Measurements from ENCODE around the gene MXD4.

The MXD4 gene

DNA sequence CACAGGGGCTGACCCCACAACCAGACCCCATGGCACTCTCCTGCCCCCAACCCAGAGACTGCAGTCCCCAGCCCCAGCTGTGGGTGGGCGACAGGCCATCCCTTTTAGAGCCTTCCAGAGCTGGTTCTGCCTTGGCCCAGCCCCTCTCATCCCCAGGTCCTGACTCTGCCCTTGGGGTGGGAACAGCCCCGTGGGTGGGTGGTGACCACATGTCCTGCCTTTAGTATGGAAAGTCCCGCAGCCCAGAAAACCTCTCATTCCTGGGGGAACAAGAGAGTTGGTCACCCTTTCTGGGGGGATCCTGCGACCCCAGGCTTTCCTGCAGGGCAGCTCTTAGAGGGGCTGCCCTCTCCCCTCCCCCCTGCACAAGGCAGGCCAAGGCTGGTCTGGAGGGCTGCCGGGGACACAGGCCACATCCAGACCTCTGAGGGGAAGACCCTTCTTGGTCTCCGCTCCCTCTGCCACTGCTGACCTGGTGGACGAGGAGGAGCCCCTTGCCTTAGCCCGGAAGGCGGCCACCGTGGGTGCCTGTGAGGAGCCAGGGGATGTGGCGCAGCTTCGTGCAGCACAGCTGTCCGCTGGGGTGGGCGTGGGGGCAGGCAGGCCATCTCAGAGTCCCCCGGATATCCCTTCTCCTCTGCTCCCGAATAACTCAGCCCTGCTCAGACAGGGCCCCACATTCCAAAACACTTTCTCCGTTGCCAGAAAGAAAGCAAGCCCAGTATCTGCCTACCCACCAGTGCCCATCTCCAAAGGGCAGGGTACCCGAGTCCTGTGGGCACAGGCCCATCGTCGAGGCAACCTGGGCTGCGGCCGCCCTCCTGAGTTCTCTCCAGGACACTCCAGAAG lies 6.7 kb upstream of the MXD4 start:
- Histone ChIP-seq H3K36me3 (ENCODE audit: control insufficient read depth, insufficient read depth, low read length) (no peaks in the 10 kb centered on the region), H3K27ac (ENCODE audit: insufficient read depth, low read depth, low read length, poor library complexity, severe bottlenecking) (no peak overlapping the region), H3K4me1 (ENCODE audit: control insufficient read depth, insufficient read depth, low read length) (peaks cover 22% of the 10 kb centered on the region), H3K27me3 (ENCODE audit: control insufficient read depth, insufficient read depth, low read length, poor library complexity, severe bottlenecking) (no peaks in the 10 kb centered on the region), H3K9me3 (ENCODE audit: control insufficient read depth, low read length) (no peaks in the 10 kb centered on the region), H3K4me3 (ENCODE audit: insufficient read depth, low read depth, low read length) (no peak overlapping the region)
- 82 to 86% methylated on average over 22 of the region's 22 CpGs for WGBS, 2 experiments

DNA sequence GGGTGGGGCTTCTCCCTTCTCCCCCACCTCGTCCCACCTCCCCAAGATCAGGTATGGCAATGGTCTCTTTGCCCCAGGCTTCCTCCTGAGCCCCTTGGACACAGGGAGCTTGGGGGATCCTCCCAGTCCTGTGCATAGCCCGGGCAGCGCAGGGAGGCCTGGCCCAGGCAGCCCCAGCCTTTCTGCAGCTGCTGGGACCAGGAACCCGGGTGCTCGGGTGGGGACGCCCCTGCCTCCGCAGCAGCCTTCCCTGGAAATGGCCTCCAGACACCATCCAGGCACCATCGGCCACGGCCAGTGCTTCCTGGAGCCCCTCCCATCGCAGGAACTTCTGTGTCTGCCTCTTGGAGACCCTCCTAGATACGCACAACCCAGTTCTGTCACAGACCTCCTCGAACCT lies 5.9 kb upstream of the MXD4 start:
- Histone ChIP-seq H3K9me3 (ENCODE audit: control insufficient read depth, low read length) (no peaks in the 10 kb centered on the region), H3K27me3 (ENCODE audit: control insufficient read depth, insufficient read depth, low read length, poor library complexity, severe bottlenecking) (no peaks in the 10 kb centered on the region), H3K27ac (ENCODE audit: insufficient read depth, low read depth, low read length, poor library complexity, severe bottlenecking) (no peak overlapping the region), H3K4me1 (ENCODE audit: control insufficient read depth, insufficient read depth, low read length) (peaks cover 28% of the 10 kb centered on the region), H3K36me3 (ENCODE audit: control insufficient read depth, insufficient read depth, low read length) (no peaks in the 10 kb centered on the region), H3K4me3 (ENCODE audit: insufficient read depth, low read depth, low read length) (no peak overlapping the region)
- 91 to 92% methylated on average over 12 of the region's 12 CpGs for WGBS, 2 experiments

- Histone ChIP-seq H3K27me3 (ENCODE audit: control insufficient read depth, insufficient read depth, low read length, poor library complexity, severe bottlenecking) (no peaks in the 10 kb centered on the region), H3K27ac (ENCODE audit: insufficient read depth, low read depth, low read length, poor library complexity, severe bottlenecking) (no peak overlapping the region), H3K4me1 (ENCODE audit: control insufficient read depth, insufficient read depth, low read length) (peaks cover 28% of the 10 kb centered on the region), H3K36me3 (ENCODE audit: control insufficient read depth, insufficient read depth, low read length) (no peaks in the 10 kb centered on the region), H3K4me3 (ENCODE audit: insufficient read depth, low read depth, low read length) (no peak overlapping the region), H3K9me3 (ENCODE audit: control insufficient read depth, low read length) (no peaks in the 10 kb centered on the region)
- 86 to 91% methylated on average over 18 of the region's 18 CpGs for WGBS, 2 experiments
These were observed 5.5 kb upstream of the MXD4 start for GRCh38 chr4:2267320-2267811.

- Histone ChIP-seq H3K27me3 (ENCODE audit: control insufficient read depth, insufficient read depth, low read length, poor library complexity, severe bottlenecking) (no peaks in the 10 kb centered on the region), H3K36me3 (ENCODE audit: control insufficient read depth, insufficient read depth, low read length) (no peaks in the 10 kb centered on the region), H3K9me3 (ENCODE audit: control insufficient read depth, low read length) (no peaks in the 10 kb centered on the region), H3K4me1 (ENCODE audit: control insufficient read depth, insufficient read depth, low read length) (peaks cover 28% of the 10 kb centered on the region), H3K4me3 (ENCODE audit: insufficient read depth, low read depth, low read length) (no peak overlapping the region), H3K27ac (ENCODE audit: insufficient read depth, low read depth, low read length, poor library complexity, severe bottlenecking) (no peak overlapping the region)
- WGBS, 2 experiments, result 92% methylated on average over 5 of the region's 5 CpGs
These were observed 4.9 kb upstream of the MXD4 start for GRCh38 chr4:2266821-2267220.

DNA sequence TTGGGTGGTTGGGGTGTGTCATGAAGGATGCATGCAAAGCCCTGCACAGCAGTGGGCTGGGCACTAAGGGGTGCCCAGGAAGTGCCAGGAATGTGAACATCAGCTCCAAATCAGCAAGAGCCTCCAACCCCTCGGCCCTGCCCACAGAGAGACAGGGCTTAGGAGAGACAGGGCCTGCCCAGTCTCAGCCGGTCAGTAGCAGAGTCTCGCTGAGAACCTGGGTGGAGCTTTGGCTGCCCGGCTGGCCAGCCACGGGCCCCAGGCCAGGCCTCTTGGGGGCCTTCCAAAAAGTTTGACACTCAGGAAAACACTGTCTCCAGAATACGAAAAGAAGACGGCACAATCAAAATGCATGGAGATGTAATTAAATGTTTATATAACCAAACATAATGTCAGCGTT lies 4.3 kb upstream of the MXD4 start:
- 80% methylated on average over 5 to 8 of the region's 8 CpGs for WGBS, 2 experiments
- no peaks in the 10 kb centered on the region for H3K27me3 ChIP-seq (ENCODE audit: control insufficient read depth, insufficient read depth, low read length, poor library complexity, severe bottlenecking)
- no peaks in the 10 kb centered on the region for H3K9me3 ChIP-seq (ENCODE audit: control insufficient read depth, low read length)
- H3K36me3 ChIP-seq (ENCODE audit: control insufficient read depth, insufficient read depth, low read length), result no peaks in the 10 kb centered on the region
- no peak overlapping the region for H3K4me3 ChIP-seq (ENCODE audit: insufficient read depth, low read depth, low read length)
- peaks cover 28% of the 10 kb centered on the region for H3K4me1 ChIP-seq (ENCODE audit: control insufficient read depth, insufficient read depth, low read length)
- no peak overlapping the region for H3K27ac ChIP-seq (ENCODE audit: insufficient read depth, low read depth, low read length, poor library complexity, severe bottlenecking)

- H3K36me3 ChIP-seq (ENCODE audit: control insufficient read depth, insufficient read depth, low read length), result no peaks in the 10 kb centered on the region
- H3K27ac ChIP-seq (ENCODE audit: insufficient read depth, low read depth, low read length, poor library complexity, severe bottlenecking), result no peak overlapping the region
- WGBS, 2 experiments, result 93% methylated on average over 19 of the region's 19 CpGs
- H3K27me3 ChIP-seq (ENCODE audit: control insufficient read depth, insufficient read depth, low read length, poor library complexity, severe bottlenecking), result no peaks in the 10 kb centered on the region
- H3K9me3 ChIP-seq (ENCODE audit: control insufficient read depth, low read length), result no peaks in the 10 kb centered on the region
- no peak overlapping the region for H3K4me3 ChIP-seq (ENCODE audit: insufficient read depth, low read depth, low read length)
- peaks cover 31% of the 10 kb centered on the region for H3K4me1 ChIP-seq (ENCODE audit: control insufficient read depth, insufficient read depth, low read length)
These were observed 3.5 kb upstream of the MXD4 start for GRCh38 chr4:2265113-2266110.

- Histone ChIP-seq H3K9me3 (ENCODE audit: control insufficient read depth, low read length) (no peaks in the 10 kb centered on the region), H3K4me1 (ENCODE audit: control insufficient read depth, insufficient read depth, low read length) (peaks cover 36% of the 10 kb centered on the region), H3K36me3 (ENCODE audit: control insufficient read depth, insufficient read depth, low read length) (no peaks in the 10 kb centered on the region), H3K27ac (ENCODE audit: insufficient read depth, low read depth, low read length, poor library complexity, severe bottlenecking) (no peak overlapping the region), H3K4me3 (ENCODE audit: insufficient read depth, low read depth, low read length) (no peak overlapping the region), H3K27me3 (ENCODE audit: control insufficient read depth, insufficient read depth, low read length, poor library complexity, severe bottlenecking) (no peaks in the 10 kb centered on the region)
- 76 to 81% methylated on average over 6 of the region's 6 CpGs for WGBS, 2 experiments
These were observed 2.7 kb upstream of the MXD4 start for GRCh38 chr4:2264481-2265041.

DNA sequence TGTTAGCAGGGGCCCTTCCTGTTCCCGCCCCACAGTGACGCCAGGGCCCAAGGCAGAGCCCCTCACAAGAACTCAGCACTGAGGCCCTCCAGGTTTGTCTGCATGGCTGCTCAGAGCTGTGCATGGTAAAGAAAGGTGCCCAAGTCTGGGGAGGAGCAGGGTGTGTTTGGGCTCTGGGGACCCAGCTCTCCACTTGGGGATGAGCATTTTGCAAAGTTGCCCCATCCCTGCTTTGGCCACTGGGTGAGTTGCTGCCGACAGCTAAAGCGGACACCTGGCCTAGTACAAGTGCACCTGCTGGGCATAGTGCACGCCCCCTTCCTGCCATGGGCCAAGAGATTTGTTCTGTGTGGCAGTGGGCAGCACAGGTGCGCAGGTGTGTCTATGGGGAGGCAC lies 2.0 kb upstream of the MXD4 start:
- Histone ChIP-seq H3K4me1 (ENCODE audit: control insufficient read depth, insufficient read depth, low read length) (peaks cover 36% of the 10 kb centered on the region), H3K36me3 (ENCODE audit: control insufficient read depth, insufficient read depth, low read length) (no peaks in the 10 kb centered on the region), H3K27me3 (ENCODE audit: control insufficient read depth, insufficient read depth, low read length, poor library complexity, severe bottlenecking) (no peaks in the 10 kb centered on the region), H3K27ac (ENCODE audit: insufficient read depth, low read depth, low read length, poor library complexity, severe bottlenecking) (no peak overlapping the region), H3K9me3 (ENCODE audit: control insufficient read depth, low read length) (no peaks in the 10 kb centered on the region), H3K4me3 (ENCODE audit: insufficient read depth, low read depth, low read length) (no peak overlapping the region)
- 58 to 59% methylated on average over 6 of the region's 6 CpGs for WGBS, 2 experiments

GRCh38 chr4:2262944-2263250 lies 988 bp upstream of the MXD4 start:
- H3K4me1 ChIP-seq (ENCODE audit: control insufficient read depth, insufficient read depth, low read length), result peaks cover 29% of the 10 kb centered on the region
- peak overlapping the region; percentile 50 for H3K4me3 ChIP-seq (ENCODE audit: insufficient read depth, low read depth, low read length)
- H3K9me3 ChIP-seq (ENCODE audit: control insufficient read depth, low read length), result no peaks in the 10 kb centered on the region
- WGBS, 2 experiments, result 62 to 65% methylated on average over 13 of the region's 13 CpGs
- H3K36me3 ChIP-seq (ENCODE audit: control insufficient read depth, insufficient read depth, low read length), result no peaks in the 10 kb centered on the region
- peak overlapping the region; percentile 65 for H3K27ac ChIP-seq (ENCODE audit: insufficient read depth, low read depth, low read length, poor library complexity, severe bottlenecking)
- H3K27me3 ChIP-seq (ENCODE audit: control insufficient read depth, insufficient read depth, low read length, poor library complexity, severe bottlenecking), result no peaks in the 10 kb centered on the region
